HG02852 (cell line): ENCODE results near the gene IQSEC3.

ENCODE experiments used
- ATAC-seq: cut with Tn5 transposase; IDR thresholded peaks from one replicate; pipeline ENCODE4 v1.9.1; 2021; ENCODE audit warnings: mild to moderate bottlenecking, moderate library complexity; ENCODE audit not compliant: unreplicated experiment

IQSEC3 gene

GRCh38 chr12:138171-138897 is 71.8 kb downstream of the IQSEC3 start:
- ATAC-seq, result no peak

- ATAC-seq, result no peak
Observed at GRCh38 chr12:138898-139534, 72.4 kb downstream of the IQSEC3 start.

GRCh38 chr12:139585-139984 is 73.0 kb downstream of the IQSEC3 start:
- no peak for ATAC-seq

- no peak for ATAC-seq
Observed at GRCh38 chr12:140162-140561, 73.6 kb downstream of the IQSEC3 start.

- ATAC-seq, result no peak
Observed at GRCh38 chr12:143964-144649, 77.5 kb downstream of the IQSEC3 start.

GRCh38 chr12:144650-145284 is 78.2 kb downstream of the IQSEC3 start:
- no peak for ATAC-seq

GRCh38 chr12:145369-145960 is 78.9 kb downstream of the IQSEC3 start:
- no peak for ATAC-seq

GRCh38 chr12:147242-147641 is 80.7 kb downstream of the IQSEC3 start:
- no peak for ATAC-seq

- no peak for ATAC-seq
Observed at GRCh38 chr12:148676-149416, 82.3 kb downstream of the IQSEC3 start.

GRCh38 chr12:151579-151978 is 85.0 kb downstream of the IQSEC3 start:
- no peak for ATAC-seq

GRCh38 chr12:152440-152839 is 85.9 kb downstream of the IQSEC3 start:
- ATAC-seq, result no peak

- no peak for ATAC-seq
Observed at GRCh38 chr12:153080-153746, 86.6 kb downstream of the IQSEC3 start.

GRCh38 chr12:154058-154457 is 87.5 kb downstream of the IQSEC3 start:
- ATAC-seq, result no peak

- no peak for ATAC-seq
Observed at GRCh38 chr12:155006-155405, 88.4 kb downstream of the IQSEC3 start.

GRCh38 chr12:155646-156045 is 89.1 kb downstream of the IQSEC3 start:
- ATAC-seq, result no peak

- ATAC-seq, result no peak
Observed at GRCh38 chr12:156945-157344, 90.4 kb downstream of the IQSEC3 start.

- no peak for ATAC-seq
Observed at GRCh38 chr12:157644-158043, 91.1 kb downstream of the IQSEC3 start.

- ATAC-seq, result no peak
Observed at GRCh38 chr12:159156-159782, 92.7 kb downstream of the IQSEC3 start.

- ATAC-seq, result no peak
Observed at GRCh38 chr12:160858-161257, 94.3 kb downstream of the IQSEC3 start.

- no peak for ATAC-seq
Observed at GRCh38 chr12:161823-162222, 95.3 kb downstream of the IQSEC3 start.
